GM18517 (cell line): ENCODE measurements around the gene PIK3CA.
A peak's percentile ranks its signal among the peaks of the same experiment; 100 is the strongest.

Experiments
- ATAC-seq: cut with Tn5 transposase; IDR thresholded peaks from one replicate; pipeline ENCODE4 v1.9.1; 2021; ENCODE audit warnings: mild to moderate bottlenecking, moderate library complexity; ENCODE audit not compliant: unreplicated experiment

PIK3CA gene

GRCh38 chr3:179156170-179156569 is 8.0 kb downstream of the PIK3CA start:
- ATAC-seq: no peak

DNA sequence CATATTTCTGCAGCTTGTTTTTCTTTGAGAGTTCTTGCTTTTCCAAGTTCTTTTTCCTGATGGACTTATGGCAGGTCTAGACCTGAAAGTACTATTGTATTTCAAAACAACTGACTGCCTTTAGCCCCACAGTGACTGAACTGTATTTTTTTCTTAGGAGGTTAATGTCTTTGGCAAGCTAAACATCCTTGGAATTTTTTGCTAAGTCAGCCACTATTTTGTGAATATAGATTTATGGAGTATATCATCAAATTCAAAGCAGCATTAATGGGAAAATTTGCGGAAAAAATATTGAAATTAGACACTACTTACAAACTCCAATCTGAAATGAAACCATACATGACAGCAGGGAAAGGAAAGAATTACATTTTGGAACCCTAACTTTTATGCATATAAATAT is 8.6 kb downstream of the PIK3CA start:
- ATAC-seq: no peak

- peak; percentile 74 for ATAC-seq
Measured at GRCh38 chr3:179158336-179159039, 10.3 kb downstream of the PIK3CA start.

DNA sequence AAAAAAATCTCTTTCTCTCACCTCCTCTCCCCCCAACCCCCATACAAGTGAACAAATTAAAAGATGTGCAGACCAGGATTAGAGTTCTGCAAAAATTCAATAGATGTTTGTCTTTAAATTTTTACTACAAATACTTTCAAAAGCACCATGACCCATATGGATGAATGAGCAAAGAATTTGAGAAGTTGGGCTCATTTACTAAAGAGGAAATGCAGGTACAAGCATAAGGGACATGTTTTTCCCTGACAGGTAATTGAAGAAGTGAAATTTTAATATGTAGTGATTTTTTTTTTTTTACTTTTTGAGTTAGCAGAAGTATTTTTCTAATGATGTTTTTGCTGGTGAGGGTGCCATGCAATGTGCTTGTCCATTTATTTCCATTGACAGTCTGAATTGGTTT is 15.3 kb downstream of the PIK3CA start:
- ATAC-seq: no peak

DNA sequence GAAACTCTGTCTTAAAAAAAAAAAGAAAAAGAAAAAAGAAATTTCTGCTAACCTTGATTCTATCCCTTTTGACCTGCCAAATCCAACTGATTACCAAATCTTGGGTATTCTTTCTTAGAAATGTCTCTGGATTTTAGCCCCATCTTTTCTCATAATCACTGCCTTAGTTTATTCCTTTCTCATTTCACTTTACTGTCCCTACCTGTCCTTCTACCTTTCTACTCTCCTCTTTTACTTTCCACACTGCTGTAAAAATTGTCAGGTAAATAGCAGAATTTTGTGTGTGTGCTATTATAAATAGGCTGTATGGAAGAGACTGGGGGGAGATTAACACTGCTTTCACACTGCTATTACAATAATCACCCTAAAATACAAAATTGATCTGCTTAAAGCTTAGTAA is 16.7 kb downstream of the PIK3CA start:
- ATAC-seq: no peak

DNA sequence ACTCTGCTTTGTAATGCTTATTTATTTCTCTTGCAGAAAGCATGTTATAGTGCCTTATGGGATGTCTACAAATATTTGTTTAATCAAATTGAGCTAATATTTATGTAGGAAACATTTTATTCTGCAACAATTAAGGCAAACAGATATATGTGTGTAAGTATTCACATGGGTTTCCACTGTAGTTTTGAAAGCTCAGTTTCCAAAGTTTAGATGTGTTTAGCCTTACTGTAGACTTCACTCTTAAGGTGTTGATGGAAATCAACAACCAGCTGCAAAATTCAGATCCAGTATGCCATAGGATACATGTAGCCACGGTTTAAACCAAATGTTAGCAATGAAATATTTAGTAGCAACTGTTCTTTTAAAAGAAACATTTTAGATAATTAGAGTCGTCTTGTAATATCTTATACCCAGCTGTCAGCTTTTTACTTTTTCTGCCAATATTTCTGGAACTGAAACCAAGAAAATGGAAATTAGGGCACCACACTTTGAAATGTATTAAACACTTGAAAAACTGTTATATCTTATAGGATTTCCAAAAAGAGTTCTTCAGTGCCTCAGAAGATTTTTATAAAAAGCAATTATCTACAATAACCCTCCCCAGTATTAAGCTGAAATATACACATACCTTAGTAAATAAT is 18.5 kb downstream of the PIK3CA start:
- ATAC-seq: no peak

DNA sequence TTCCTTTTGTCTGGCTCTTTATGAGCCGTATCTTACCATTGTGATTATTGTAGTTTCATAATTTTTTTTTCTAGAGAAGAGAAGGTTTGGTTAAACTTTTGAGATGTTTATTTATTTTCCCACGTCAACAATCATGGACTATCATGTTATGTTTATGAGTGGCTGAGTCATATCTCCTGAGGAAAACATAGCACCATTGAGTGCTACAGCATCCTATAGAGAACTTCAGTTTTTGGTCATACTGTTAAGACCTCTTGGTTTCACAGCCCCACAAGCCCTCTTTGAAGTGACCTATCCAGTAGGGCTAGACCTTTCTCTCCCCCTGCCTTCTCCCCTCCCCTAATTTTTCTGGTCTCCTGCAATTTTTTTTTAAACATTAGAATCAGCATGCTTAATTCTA is 20.8 kb downstream of the PIK3CA start:
- ATAC-seq: no peak

GRCh38 chr3:179172546-179172945 is 24.4 kb downstream of the PIK3CA start:
- no peak for ATAC-seq

- peak; percentile 51 for ATAC-seq
Measured at GRCh38 chr3:179174316-179174715, 26.2 kb downstream of the PIK3CA start.

DNA sequence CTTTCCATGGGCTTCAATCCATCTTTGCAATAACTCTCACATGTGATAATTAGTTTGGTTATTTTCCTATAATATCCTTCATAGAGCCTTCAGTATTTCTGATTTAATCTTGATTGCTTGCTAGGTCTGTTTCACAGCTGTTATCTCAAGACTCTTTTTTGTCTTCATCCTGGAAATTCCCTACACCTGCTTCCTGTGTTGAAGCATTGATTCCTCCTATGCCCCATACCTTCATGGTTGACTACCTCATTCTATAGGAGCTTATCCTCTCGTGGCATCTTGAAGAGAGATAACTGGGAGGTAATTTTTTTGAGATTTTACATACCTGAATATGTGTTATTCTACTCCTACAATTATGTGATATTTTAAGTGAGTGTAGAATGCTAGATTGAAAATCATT is 26.7 kb downstream of the PIK3CA start:
- ATAC-seq: no peak

DNA sequence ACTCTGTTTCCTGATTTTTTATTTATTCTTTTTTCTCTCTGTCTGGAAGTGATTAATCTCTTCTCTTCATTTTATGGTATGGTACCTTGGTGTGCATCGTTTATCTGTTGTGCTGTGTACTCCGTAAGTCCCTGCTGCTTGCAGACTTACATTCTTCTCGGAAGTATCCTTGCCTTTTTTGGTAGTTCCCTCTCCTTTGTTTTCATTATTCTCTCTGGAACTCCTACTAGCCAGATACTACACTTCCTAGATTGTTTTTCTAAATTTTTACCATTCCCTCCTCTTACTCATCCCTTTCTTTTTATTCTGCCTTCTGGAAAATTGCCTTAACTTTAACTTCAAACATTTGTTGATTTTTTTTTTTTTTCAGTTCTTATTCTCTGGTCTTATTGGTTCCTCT is 27.2 kb downstream of the PIK3CA start:
- no peak for ATAC-seq

GRCh38 chr3:179177611-179178010 is 29.5 kb downstream of the PIK3CA start:
- no peak for ATAC-seq

DNA sequence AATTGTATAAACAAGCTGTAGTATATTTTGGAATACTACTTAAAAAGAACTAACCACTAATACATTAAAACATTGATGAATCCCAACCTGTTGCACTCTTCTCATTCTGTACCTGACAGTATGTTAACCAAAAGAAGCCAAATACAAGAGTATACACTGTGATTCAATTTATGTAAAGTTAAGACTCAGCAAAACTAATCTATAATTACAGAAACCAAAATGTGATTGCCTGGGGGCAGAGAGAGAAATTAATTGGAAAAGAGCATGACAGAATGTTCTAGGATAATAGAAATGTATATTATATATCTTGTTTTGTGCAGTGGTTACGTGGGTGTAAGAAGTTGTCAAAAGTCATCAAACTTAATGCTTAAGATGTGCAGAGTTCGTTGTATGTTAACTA is 31.1 kb downstream of the PIK3CA start:
- no peak for ATAC-seq

GRCh38 chr3:179179979-179180759 is 32.0 kb downstream of the PIK3CA start:
- ATAC-seq: peak; percentile 38

- peak; percentile 61 for ATAC-seq
Measured at GRCh38 chr3:179181021-179181472, 32.9 kb downstream of the PIK3CA start.

DNA sequence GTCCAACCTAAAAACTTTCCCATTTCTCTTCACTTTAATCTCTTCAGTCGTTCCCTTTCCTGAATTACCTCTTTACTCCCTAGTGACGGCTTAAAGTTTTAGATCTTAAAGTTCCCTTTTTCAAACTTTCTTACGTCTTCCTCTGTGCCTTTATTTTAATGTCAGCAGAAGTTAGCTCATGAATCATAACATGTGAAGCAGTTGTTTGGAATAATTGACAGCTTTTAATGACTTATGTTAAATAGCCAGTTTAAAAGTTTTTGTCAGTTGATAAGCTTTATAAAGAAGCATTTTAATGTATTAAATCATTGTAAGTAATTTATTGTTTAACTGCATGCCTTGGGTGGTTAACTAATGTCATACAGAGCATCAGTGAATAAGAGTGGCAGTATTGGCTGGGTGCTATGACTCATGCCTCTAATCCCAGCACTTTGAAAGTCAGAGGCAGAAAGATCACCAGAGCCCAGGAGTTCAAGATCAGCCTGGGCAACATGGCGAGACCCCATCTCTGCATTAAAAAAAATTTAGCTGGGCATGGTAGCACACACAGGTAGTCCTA is 33.9 kb downstream of the PIK3CA start:
- ATAC-seq: no peak

DNA sequence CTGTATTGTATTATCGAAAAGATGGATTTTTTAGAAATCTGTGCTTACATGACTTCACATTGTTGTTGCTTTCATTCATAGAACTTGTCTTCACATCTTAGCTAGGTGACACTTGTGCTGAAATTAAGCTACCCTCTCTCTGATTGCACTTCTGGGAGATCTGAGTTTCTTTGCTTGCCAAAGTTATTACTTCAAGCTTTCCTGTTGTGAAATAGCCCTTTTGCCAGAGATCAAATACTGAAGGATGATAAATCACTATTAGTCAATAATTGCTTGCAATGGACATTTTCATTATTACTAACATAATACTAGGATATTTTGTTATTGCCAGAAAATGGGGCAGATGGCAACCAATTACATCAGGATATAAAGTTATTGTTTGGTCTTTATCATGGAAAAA is 34.7 kb downstream of the PIK3CA start:
- ATAC-seq: no peak

- no peak for ATAC-seq
Measured at GRCh38 chr3:179184826-179185225, 36.7 kb downstream of the PIK3CA start.

DNA sequence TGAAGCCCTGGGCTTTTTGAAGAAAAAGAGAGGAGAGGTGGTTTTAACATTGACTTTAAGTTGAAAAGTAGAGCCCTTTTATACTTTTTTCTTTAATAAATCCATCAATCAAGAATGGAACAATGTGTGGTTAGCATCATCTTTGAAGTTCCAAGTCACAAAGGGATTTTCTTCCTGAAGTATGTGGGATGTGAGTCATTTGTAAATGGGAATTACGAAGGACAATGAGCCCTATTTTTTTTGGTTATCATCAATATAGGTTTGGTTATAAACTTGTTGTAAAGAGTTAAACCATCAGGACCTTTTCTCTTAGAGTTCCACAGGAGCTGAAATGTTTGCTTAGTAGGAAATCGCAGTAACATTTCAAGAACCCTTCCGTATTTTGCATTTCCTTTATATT is 38.3 kb downstream of the PIK3CA start:
- ATAC-seq: no peak

DNA sequence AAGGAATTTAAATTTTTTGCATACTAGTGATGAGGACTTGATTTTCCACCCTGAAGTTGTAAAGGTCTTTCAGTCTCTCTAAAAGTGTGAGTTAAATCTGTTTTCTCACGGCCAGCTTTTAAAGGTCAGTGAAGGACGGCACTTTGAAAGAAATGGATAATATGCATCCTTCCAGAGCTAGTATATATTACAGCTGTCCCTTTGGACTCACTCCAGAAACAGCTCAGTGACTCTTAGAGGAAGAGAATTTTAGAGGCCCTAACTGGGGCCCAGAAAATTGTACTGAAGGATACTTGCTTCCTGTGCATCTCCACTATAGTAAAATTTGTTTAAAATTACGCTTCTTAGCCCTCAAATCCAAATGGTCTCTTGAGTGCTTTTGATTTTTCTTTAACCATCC is 41.6 kb downstream of the PIK3CA start:
- ATAC-seq: no peak

GRCh38 chr3:179190581-179190980 is 42.4 kb downstream of the PIK3CA start:
- no peak for ATAC-seq

DNA sequence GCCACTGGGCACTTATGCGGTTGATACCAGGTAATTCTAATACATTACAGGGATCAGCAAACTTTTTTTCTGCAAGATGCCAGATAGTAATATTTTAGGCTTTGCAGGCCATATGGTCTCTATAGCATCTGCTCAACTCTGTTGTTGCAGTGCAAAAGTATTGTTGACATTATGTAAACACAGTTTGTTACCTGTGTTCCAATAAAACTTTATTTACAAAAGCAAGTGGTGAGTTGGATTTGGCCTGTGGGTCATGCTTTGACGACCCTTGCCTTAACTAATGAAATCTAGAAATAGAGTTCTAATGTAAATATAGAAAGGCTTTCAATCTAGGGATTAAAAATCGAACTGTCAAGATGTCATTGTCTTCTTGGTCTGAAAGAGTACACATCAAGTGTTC is 44.4 kb downstream of the PIK3CA start:
- ATAC-seq: no peak
